HEK293T (cell line): Measurements from ENCODE around the gene STOML1.

Source experiments
- NFRKB ChIP-seq: fragments of 450-650 bp; IDR thresholded peaks from 2 replicates; pipeline ENCODE4 v1.6.1; 2016; ENCODE audit warnings: mild to moderate bottlenecking, moderate library complexity
- SP1 ChIP-seq: fragments of 450-650 bp; IDR thresholded peaks from 2 replicates; pipeline ENCODE4 v1.6.1; 2017
- ZNF384 ChIP-seq: fragments of 450-650 bp; IDR thresholded peaks from 2 replicates; pipeline ENCODE4 v1.6.1; 2016

GRCh38 chr15:73940061-73940981 lies 51.8 kb downstream of the STOML1 start:
- TF ChIP-seq SP1 (no peak), ZNF384 (no peak), NFRKB (no peak)
